Common myeloid progenitor, CD34-positive (primary cell): ENCODE results near the gene SLC35D2.
"Not testable (repeated sequence)": the region's sequence is repeated elsewhere in the genome, so short reads cannot be mapped to it uniquely, and the experiment has no call there.

ENCODE experiments used
- CTCF ChIA-PET: fragments of 350-600 bp; sonication (Branson Sonifier 250); formaldehyde crosslinking; loops from one replicate; lab custom pipeline; 2021; ENCODE audit warnings: antibody characterized with exemption; lab: Charles Lee
- POLR2A ChIA-PET: fragments of 350-600 bp; sonication (Branson Sonifier 250); formaldehyde crosslinking; loops from one replicate; lab custom pipeline; 2021; ENCODE audit warnings: antibody characterized with exemption; lab: Charles Lee
- DNase-seq, 3 donors: peaks; one replicate each; pipeline versions ENCODE4 v3.0.0 to v3.0.0-alpha.2; 2013
- H3K27ac ChIP-seq, 2 experiments: 1 replicate in 1 of 2; 2 replicates in 1 of 2; pipeline ENCODE4 v1.7.0; 2013; ENCODE audit warnings: inconsistent platforms in 2 of 2, low read length in 2 of 2, mild to moderate bottlenecking in 2 of 2, low read depth in 1 of 2, moderate library complexity in 1 of 2; ENCODE audit not compliant: severe bottlenecking in 2 of 2, insufficient read depth in 1 of 2, poor library complexity in 1 of 2
- H3K27me3 ChIP-seq, 5 experiments: replicated peaks in 2 of 5; 1 replicate in 3 of 5; 2 replicates in 2 of 5; pipeline versions ENCODE4 v1.6.1 to v1.7.0; 2013; ENCODE audit warnings: low read length in 4 of 5, mild to moderate bottlenecking in 2 of 5, moderate library complexity in 2 of 5, inconsistent platforms in 1 of 5; ENCODE audit not compliant: insufficient read depth in 5 of 5, control insufficient read depth in 4 of 5
- H3K36me3 ChIP-seq, 4 experiments: 1 replicate in 2 of 4; 2 replicates in 2 of 4; pipeline versions ENCODE4 v1.6.1 to v1.7.0; 2013; ENCODE audit warnings: low read length in 3 of 4, control low read depth in 1 of 4, mild to moderate bottlenecking in 1 of 4; ENCODE audit not compliant: control insufficient read depth in 4 of 4, insufficient read depth in 4 of 4
- H3K4me1 ChIP-seq, 4 experiments: 1 replicate in 3 of 4; 2 replicates in 1 of 4; pipeline versions ENCODE4 v1.6.1 to v1.7.1; 2013; ENCODE audit warnings: low read length in 3 of 4, mild to moderate bottlenecking in 3 of 4, control low read depth in 1 of 4, inconsistent platforms in 1 of 4, moderate library complexity in 1 of 4; ENCODE audit not compliant: control insufficient read depth in 4 of 4, insufficient read depth in 4 of 4; ENCODE audit errors: control extremely low read depth in 1 of 4
- H3K4me3 ChIP-seq, 7 experiments: 1 replicate in 4 of 7; 2 replicates in 3 of 7; pipeline versions ENCODE4 v1.5.1 to v1.7.0; 2013; ENCODE audit warnings: mild to moderate bottlenecking in 7 of 7, low read length in 6 of 7, moderate library complexity in 6 of 7, inconsistent platforms in 2 of 7, low read depth in 2 of 7, control low read depth in 1 of 7; ENCODE audit not compliant: insufficient read depth in 4 of 7, control insufficient read depth in 1 of 7; ENCODE audit errors: extremely low read depth in 1 of 7
- H3K9me3 ChIP-seq, 5 experiments: 1 replicate in 4 of 5; 2 replicates in 1 of 5; pipeline versions ENCODE4 v1.6.1 to v1.7.1; 2013; ENCODE audit warnings: low read length in 4 of 5, mild to moderate bottlenecking in 2 of 5, inconsistent platforms in 1 of 5, low read depth in 1 of 5, moderate library complexity in 1 of 5; ENCODE audit not compliant: control insufficient read depth in 4 of 5, insufficient read depth in 2 of 5; ENCODE audit errors: control extremely low read depth in 1 of 5
- WGBS: methylation state at CpG from one replicate; pipeline ENCODE4 v1.1.5; 2013; ENCODE audit not compliant: insufficient coverage; 5-methylcytosine and 5-hydroxymethylcytosine counted together

The SLC35D2 gene

DNA sequence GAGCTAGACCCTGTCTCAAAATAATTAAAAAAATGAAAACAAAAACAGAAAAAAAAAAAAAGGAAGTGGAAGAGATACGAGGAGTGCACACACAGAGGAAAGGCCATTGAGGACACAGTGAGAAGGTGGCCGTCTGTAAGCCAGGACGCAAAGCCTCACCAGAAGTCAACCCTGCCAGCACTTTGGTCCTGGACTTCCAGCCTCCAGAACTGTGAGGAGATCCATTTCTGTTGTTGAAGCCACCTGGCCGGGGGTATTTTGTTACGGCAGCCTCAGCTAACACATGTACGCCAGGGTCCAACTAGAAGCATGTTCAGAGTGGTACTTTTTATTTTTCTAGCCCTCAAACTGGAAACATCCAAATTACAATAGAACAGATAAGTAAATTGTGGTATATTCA is 21.8 kb downstream of the SLC35D2 start:
- ChIA-PET POLR2A (no interaction called here), CTCF (interaction anchor here (1.1 kb wide), 1 partner anchor 20 kb away, joined by 3 read pairs; no protein-coding TSS in a partner anchor)
- H3K27me3 ChIP-seq, result no peaks in the 10 kb centered on the region
- no peak overlapping the region for H3K4me3 ChIP-seq
- WGBS, result 92% methylated on average over 3 of the region's 6 CpGs
- no peak overlapping the region for H3K27ac ChIP-seq
- H3K36me3 ChIP-seq, result peaks cover 3 to 33% (median 9%) of the 10 kb centered on the region in 4 experiments
- DNase-seq, result no peak
- no peaks in the 10 kb centered on the region for H3K4me1 ChIP-seq
- H3K9me3 ChIP-seq, result no peaks in the 10 kb centered on the region

DNA sequence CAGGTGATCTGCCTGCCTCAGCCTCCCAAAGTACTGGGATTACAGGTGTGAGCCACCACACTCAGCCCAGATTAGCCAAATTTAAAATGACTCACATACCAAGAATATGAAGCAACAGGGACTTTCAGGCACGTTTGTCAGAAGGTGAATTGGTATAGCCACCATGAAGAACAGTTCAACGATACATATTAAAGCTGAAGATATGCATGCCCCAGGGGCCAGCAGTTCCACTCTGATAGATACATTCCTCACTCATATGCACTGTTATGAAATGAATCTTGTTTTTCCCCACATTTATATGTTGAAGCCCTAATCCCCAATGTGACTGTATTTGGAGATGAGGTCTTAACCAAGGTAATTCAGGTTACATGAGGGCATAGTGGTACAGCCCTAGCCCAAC is 22.5 kb downstream of the SLC35D2 start:
- ChIA-PET POLR2A (no interaction called here), CTCF (interaction anchor here (1.1 to 1.3 kb wide), 2 partner anchors 11 to 21 kb away, joined by 3 read pairs; no protein-coding TSS in a partner anchor)
- no peak for DNase-seq
- Histone ChIP-seq H3K9me3 (no peaks in the 10 kb centered on the region), H3K36me3 (peaks cover 3 to 36% (median 9%) of the 10 kb centered on the region in 4 experiments), H3K4me1 (no peaks in the 10 kb centered on the region), H3K27me3 (no peaks in the 10 kb centered on the region), H3K27ac (no peak overlapping the region), H3K4me3 (no peak overlapping the region)
- WGBS, result 94% methylated on average over 2 of the region's 2 CpGs

DNA sequence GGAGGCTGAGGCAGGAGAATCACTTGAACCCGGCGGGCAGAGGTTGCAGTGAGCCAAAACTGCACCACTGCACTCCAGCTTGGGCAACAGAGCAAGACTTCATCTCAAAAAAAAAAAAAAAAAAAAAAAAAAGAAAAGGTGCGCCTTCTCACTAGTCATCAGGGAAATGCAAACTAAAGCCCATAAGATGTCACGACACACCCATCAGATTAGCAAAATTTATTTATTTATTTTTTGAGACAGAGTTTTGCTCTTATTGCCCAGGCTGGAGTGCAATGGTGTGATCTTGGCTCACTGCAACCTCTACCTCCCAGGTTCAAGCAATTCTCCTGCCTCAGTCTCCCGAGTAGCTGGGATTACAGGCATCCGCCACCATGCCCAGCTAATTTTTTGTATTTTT is 23.0 kb downstream of the SLC35D2 start:
- H3K4me3 ChIP-seq, DNase-seq, POLR2A ChIA-PET, H3K27me3 ChIP-seq, H3K27ac ChIP-seq, H3K4me1 ChIP-seq, H3K9me3 ChIP-seq: not testable (repeated sequence)
- CTCF ChIA-PET, result interaction anchor here (1.3 kb wide), 1 partner anchor 12 kb away, joined by 3 read pairs; no protein-coding TSS in a partner anchor
- 100% methylated on average over 3 of the region's 6 CpGs for WGBS
- H3K36me3 ChIP-seq, result peaks cover 3 to 40% (median 9%) of the 10 kb centered on the region in 4 experiments

DNA sequence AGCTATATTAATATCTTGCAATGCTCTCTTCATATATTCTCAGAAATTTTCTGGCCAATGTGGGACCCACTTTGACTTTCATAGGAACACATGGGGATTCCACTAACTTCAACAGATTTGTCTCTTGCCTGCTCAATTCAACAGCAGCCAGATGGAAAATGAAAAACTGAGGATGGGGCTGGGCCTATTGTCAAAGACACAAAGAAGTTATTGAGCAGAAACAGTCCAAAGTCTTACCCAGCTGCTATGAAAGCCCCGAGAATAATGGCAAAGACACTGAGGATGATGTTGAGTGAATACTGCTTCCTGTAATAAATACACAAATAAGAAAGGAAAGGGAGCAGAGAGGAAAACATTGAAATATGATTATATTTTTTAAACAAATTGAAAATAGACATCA is 32.6 kb downstream of the SLC35D2 start:
- peaks cover 0 to 5% (median 0%) of the 10 kb centered on the region in 5 experiments for H3K9me3 ChIP-seq
- no CpG with 5 or more reads among the region's 1 CpG for WGBS
- peaks cover 0 to 28% (median 5%) of the 10 kb centered on the region in 4 experiments for H3K36me3 ChIP-seq
- H3K4me3 ChIP-seq, result no peak overlapping the region
- H3K27me3 ChIP-seq, result no peaks in the 10 kb centered on the region
- no peaks in the 10 kb centered on the region for H3K4me1 ChIP-seq
- no peak for DNase-seq
- H3K27ac ChIP-seq, result no peak overlapping the region
- ChIA-PET CTCF (interaction anchor here (0.9 kb wide), 1 partner anchor 31 kb away, joined by 3 read pairs; no protein-coding TSS in a partner anchor), POLR2A (no interaction called here)

DNA sequence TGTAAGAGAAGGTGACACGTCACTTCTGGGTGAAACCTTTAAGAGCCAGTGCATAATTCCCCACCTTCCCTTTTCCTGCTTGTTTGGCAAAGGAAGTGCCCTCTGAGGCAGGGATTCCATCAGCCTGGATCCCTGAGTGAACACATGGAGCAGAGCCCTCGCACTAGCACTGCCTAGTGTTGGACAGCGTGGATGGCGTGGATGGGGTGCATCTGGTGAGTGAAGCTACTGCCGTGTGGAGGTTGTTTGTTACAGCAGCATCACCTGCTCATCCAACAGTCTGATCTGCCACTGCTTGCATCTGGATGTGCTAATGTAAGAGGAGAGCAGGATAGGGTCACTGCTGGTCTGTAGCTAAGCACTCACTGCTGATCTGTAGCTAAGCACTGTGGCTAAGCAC is 35.2 kb downstream of the SLC35D2 start:
- no peak for DNase-seq
- peaks cover 0 to 5% (median 0%) of the 10 kb centered on the region in 5 experiments for H3K9me3 ChIP-seq
- H3K36me3 ChIP-seq, result peaks cover 0 to 23% (median 5%) of the 10 kb centered on the region in 4 experiments
- no peaks in the 10 kb centered on the region for H3K4me1 ChIP-seq
- no peak overlapping the region for H3K27ac ChIP-seq
- H3K27me3 ChIP-seq, result no peaks in the 10 kb centered on the region
- 100% methylated on average over 4 of the region's 5 CpGs for WGBS
- no peak overlapping the region for H3K4me3 ChIP-seq
- CTCF ChIA-PET, result no interaction called here
- POLR2A ChIA-PET, result no interaction called here

DNA sequence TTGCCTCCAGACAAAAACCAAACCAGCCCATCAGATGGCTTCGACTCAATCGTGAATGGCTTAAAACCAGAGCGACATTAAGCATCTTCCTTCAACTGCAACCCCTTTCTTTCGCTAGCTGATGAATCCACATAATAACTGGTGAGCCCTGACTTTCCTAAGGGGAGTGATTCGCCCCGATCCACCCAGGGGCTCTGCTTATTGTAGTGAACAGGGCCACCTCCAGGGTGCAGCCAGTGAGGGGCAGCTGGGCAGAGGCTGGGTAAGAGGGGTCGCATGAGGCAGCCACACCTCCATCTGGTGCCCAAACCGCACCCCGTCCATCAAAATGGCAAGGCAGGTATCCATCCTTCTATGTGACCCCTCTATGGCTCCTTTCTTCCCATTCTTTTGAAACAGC is 38.0 kb downstream of the SLC35D2 start:
- POLR2A ChIA-PET, result no interaction called here
- no peak overlapping the region for H3K27ac ChIP-seq
- no peaks in the 10 kb centered on the region for H3K4me1 ChIP-seq
- CTCF ChIA-PET, result no interaction called here
- 100% methylated on average over 7 of the region's 9 CpGs for WGBS
- peaks cover 0 to 5% (median 0%) of the 10 kb centered on the region in 5 experiments for H3K9me3 ChIP-seq
- no peaks in the 10 kb centered on the region for H3K27me3 ChIP-seq
- H3K4me3 ChIP-seq, result no peak overlapping the region
- no peak for DNase-seq
- H3K36me3 ChIP-seq, result peaks cover 0 to 22% (median 3%) of the 10 kb centered on the region in 4 experiments

DNA sequence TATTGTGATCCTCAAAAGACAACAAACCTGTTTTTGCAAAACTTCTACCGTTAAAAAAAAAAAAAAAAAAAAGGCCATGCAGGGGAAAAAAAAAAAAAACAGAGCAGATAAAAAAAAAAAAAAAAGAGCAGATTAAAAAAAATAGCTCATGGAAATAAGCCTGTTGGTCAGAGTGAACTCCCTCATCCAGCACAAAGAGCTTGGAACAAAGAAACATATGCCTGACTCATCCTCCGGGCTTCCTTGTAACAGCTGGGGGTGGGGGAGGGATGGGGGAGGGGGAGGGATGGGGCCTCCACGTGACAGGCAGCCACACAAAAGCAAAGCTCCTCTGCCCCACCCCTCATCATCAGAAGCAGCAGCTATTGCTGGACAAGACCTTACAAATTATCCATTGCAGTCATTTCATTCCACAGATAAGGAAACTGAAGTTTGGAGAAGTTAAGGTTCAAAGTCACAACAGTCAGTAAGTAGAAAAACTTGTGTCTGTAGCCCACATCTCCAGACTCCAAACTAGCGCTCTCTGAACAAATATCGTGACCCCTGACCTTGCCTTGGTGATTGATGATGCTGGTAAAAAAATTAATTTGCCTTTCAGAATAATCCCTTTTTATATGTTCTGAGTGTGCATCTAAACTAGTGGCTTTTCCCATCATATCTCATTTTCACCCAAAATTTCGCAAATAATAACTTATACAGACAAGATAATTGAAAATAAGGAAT is 38.9 kb downstream of the SLC35D2 start:
- H3K9me3 ChIP-seq, result peaks cover 0 to 5% (median 0%) of the 10 kb centered on the region in 5 experiments
- peak in 2 of 3 donors; percentile 9 to 18 for DNase-seq
- WGBS, result no CpG with 5 or more reads among the region's 6 CpGs
- CTCF ChIA-PET, result interaction anchor here (1.4 kb wide), 1 partner anchor 21 kb away, joined by 6 read pairs; no protein-coding TSS in a partner anchor
- no peak overlapping the region for H3K4me3 ChIP-seq
- POLR2A ChIA-PET, result no interaction called here
- H3K27ac ChIP-seq, result no peak overlapping the region
- peaks cover 0 to 17% (median 2%) of the 10 kb centered on the region in 4 experiments for H3K36me3 ChIP-seq
- H3K27me3 ChIP-seq, result no peaks in the 10 kb centered on the region
- no peaks in the 10 kb centered on the region for H3K4me1 ChIP-seq
